Left kidney (tissue), 2 donors: ENCODE data around the gene MED25. TPM values are rescaled to one million over a fixed set of nuclear protein-coding genes. Genes with fewer than 3 reads are reported as not detected.

Experiments
- DNase-seq: peaks from one replicate; pipeline ENCODE4 v3.0.0-alpha.2; 2013
- polyA plus RNA-seq: library from polyadenylated mRNA; unstranded; fragments of 120-200 nt; gene quantifications from one replicate; pipeline ENCODE4 v1.2.1, GENCODE V29; 2013; ENCODE audit not compliant: insufficient read length

MED25 gene
- polyA plus RNA-seq, 1 donor = 71.9 TPM

DNA sequence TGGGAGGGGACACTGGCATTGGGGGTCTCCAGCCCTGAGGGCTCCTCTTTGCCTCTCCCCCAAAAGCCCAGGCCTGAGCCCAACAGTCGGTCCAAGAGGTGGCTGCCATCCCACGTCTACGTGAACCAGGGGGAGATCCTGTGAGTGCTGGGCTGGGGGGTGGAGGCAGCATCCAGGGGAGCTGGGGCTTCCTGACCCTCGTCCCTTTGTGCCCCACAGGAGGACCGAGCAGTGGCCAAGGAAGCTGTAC is 39.7 kb downstream of the MED25 start:
- no peak for DNase-seq

DNA sequence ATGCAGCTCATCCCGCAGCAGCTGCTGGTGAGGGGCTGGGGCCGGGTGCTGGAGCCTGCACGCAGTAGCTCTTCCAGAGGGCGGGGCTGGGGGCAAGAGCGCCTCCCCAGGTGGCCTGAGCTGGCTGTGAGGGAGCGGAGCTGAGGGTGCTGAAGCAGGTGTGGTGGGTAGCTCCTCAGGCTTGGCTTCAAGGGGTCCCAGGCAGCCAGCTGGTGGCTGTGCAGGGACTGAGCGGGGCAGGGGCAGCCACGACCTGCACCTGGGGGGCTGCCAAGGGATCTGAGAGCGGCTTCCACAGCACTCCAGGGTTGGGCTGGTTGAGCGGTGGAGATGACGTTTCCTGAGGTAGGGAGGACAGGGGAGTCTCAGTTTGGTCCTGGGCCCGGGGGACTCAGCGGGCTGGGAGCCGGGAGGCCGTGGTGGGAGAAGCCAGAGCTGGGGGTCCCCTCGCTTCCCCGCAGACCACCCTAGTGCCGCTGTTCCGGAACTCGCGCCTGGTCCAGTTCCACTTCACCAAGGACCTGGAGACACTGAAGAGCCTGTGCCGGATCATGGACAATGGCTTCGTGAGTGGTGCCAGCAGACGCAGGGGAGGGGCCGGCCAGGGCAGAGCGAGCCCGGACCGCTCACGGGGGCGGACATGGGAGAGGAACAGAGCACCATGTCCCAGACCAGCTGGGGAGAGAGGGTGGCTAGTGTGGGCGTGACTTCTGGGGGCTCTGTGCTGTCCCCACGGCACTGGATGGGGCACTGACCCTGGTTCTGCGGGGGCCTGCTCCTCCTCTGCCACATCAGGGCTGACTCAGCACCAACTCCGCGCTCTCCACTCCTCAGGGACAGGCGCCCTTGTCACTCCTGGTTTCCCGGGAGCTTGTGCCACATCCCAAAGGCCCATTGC is 40.2 kb downstream of the MED25 start:
- no peak for DNase-seq

DNA sequence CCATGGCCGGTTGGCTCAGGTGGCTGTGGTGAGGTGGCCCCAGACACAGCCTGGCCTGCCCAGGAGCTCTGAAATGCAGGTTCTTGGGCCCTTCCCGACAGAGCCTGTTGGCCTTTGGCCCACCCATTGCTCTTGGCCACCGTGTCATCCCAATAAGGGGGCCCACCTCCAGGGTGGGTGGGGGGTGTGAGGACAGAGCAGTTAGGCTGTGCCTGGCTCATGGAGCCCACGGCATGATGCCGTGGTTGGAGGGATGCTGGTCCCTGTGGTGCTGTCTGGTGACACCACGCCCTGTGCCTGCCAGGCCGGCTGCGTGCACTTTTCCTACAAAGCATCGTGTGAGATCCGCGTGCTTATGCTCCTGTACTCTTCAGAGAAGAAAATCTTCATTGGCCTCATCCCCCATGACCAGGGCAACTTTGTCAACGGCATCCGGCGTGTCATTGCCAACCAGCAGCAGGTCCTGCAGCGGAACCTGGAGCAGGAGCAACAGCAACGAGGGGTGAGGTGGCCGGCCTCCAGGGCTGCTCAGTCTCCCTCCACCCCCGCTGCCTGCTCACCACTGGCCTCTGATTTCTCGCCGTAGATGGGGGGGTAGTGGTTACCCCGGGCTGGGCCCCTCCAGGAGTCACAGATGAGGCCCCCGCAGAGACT is 41.7 kb downstream of the MED25 start:
- DNase-seq = no peak

DNA sequence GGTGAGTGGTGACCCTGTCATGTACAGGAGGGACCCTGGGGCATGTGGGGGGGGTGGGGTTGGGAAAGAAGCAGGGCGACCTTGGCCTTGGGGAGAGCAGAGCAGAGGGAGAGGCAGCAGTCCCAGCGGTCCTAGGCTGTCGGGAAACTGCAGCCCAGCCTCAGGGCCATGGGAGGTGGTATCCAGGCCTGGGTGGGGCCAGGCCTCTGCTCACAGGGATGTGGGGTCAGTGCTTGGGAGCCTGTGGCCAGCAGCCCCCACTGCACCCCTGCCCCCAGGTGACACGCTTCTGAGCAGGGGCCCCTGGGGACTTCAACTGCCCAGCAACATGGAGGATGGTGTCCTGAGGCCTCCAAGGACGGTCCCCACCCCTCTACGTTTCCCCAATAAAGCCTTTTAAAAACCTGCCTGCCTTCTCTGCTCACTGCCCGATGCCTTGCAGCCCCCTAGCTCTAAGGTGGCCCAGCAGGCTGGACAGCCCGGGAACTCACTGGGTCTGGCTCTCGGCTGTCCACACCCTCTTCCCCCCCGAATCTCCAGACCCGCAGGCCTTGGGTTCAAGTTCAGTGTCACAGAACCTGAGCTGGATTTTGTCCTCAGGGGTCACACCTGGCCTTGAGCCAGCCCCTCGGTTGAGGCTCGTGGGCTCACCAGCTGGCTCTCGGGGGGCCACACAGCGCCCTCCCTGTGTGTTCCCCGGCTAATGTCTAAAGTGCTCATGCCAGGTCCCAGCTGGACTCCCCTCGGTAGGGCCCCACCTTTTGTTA is 42.4 kb downstream of the MED25 start:
- DNase-seq = no peak

DNA sequence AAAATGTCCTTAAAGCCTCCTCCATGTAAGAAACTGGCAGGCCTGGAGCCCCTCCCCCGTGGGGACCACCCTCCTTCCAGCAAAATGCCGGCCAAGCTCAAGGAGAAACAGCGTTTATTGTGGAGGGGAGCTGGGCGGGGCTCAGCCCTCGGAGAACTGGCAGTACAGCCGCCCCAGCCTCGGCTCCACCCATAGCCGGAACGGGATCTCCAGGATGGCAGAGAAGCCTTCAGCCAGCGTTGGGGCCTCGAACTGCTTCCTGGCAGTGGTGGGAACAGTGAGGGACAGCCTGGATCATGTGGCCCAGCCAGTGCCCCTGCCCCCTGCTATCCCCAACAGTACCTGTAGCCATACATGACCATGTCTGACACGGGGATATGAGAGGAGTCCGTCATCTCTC is 43.0 kb downstream of the MED25 start:
- DNase-seq = no peak

DNA sequence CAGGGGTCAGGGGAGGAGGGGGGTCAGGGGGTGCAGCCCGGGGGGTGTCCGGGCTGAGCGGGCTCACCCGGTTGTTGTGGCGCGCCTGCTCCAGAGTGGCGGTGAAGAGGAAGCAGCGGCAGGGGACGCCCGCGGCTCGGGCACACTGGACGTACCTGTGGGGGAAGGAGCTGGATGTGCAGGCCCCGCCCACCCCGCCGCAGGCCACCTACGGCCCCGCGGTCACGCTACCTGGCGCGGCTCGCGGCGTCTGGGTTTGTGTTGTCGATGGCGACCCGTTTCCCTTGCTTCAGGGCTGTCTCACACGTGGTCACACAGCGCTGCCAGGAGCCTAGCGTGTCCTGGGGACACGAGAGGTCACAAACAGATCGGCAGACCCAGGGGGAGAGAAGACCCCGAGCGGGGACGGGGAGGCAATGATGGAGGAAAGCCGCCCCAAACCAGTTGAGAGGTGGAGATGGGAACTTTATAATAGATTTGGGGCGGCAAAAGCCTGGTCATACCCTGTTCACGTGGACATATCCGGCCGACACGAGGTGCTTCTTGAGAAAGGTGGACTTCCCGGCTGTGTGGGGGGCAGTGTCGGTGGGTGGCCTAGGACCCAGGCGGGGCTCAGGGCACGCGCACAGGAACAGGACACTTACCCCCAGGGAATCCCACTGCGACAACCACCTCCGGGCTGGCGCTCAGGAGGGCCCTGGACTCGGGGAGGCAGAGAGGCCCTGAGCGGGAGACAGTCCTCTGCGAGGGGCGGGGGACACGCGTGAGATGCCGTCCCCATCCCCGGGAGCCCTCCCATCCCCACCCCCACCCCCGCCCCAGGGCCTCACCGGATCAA is 43.7 kb downstream of the MED25 start:
- DNase-seq = no peak

DNA sequence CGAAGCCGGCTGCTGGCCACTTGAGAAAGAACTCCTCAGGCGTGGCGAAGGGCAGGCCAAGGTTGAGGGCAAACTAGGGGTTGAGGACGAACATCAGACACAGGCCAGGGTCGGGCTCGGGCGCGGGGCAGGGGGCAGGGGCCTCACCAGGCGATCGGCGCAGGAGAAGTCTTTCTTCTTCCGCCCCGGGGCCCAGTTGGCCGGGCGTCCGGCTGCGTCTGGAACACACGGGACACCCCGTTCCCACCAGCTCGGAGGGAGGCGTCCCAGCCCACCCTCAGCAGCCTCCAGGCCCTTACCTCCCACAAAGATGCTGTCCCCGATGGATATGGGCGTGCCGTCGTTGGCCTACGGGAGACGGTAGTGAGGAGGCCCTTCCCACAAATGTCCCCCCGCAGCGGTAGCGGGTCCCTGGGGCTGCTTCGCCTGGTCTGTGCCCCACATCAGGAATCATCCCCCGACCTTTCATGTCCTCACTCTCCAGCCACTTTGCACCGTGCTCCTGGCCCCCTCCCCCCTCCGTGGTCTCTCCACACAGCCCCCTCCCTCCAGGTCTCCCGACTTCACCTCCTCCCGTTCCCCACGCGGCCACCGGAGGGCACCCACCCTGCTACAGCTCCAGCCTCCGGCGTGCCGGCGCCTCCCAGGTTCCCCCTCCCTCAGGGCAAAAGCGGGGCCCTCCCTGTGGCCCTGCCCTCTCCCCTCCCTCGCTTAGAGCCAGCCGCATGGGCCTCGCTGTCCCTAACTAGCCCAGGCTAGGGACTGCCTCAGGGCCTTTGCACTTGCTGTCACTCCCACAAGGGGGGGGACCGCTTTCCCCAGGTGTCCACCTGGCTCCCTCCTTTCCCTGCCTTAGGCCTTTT is 44.5 kb downstream of the MED25 start:
- DNase-seq = no peak

DNA sequence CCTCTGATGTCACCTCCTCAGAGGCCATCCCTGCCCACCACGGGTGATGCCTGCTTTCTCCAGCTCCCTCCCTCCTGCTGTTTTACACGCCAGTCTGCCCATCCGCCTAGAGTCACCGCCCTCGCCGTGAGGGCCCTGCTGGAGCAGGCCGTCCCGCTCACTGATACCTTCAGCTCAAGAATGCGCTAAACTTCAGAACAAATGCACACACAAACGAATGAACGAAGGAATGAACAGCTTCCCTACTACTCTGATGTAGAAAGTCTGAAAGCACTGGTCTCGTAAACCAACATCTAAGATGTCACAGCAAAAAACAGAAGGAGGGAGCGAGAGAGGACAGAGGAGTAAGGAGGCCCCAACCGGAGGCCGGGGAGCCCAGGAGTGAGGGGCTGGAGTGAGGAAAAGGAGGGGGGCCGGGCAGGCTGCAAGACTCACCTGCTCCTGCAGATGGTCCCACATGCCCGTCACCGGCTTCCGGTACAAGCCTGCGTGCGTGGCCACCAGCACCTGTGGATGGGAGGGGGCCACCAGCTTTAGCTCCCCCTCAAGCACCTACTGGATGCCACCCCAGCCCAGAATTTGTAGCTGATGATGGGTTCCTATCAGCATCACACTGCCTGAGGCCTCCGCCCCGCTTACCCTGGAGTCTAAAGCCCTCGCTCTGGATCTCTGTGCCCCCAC is 45.3 kb downstream of the MED25 start:
- DNase-seq = no peak

DNA sequence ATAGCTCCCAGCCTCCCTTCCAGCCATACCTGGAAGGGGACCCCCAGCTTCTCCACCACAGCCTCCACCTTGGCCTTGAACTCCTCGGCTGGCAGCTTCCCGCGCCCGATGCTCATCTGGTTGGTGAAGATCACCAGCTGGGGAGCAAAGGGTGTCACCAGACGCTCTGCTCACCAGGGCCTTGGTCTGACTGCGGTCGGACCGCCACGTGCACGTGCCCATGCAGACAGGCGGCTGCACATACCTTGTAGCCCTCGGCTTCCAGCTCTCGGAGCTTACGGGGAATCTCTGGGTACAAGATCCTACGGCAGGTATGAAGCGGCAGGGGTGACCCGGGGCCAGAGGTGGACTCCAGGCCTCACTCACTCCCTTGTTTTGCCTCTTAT is 45.8 kb downstream of the MED25 start:
- no peak for DNase-seq

DNA sequence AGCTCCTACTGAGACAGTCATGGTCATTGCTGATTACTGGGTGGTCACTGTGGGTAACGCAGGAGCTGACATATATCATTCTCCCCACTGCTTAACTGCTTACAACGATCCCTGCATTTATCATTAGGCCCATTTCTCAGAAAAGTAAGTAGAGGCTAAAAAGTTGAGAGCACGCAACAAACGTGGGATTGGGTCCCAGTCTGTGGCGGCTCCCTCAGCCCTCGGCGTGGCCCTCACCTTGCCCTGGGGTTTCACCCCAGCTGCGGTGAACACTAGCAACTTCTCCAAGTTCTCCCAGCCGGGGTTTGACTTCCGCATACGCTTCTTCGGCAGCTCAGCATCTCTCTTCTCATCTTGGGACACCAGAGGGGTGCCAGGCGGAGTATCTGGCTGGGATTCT is 46.8 kb downstream of the MED25 start:
- no peak for DNase-seq

DNA sequence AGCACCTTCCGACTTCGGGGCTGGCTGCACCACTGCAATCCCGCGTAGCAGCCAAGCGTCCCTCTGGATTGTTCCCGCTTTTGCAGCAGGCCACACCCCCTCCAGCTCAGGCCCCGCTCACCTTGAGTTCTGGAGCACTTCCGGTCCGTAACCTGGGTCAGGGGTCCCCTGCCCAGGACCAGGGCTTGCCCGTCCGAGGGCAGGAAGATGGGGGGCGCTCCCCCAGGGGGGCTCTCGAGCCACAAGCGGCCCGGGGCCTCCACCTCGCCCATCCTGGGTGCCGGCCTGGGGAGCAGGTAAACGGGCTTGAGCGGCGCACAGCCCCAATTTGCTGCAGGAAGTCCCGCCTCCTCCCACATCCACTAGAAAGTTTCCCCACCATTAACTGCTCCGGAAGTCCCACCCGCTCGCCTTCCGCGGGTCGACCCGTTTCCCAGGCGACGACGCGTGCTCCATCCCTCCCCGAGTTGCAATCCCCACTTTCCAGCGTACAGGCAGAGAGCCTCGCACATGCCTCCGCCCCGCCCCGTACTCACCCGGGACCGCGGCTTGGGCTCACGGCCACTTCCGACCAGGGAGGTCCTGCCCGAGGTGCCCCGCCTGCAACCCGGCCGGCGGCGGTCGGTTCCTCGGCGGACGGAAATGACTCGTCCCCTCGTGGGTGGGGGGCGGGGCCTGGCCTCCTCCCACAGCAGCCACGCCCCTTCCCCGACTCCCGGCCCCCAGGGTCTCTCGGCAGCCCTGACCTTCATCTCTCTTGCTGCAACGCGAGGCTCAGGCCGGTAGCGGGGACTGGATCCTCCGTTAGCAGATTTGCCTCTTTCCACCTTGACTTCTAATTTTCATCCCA is 49.1 kb downstream of the MED25 start, which contains the start of gene PNKP:
TSS of gene PNKP (minus strand) at position 644 of the 850 bp plus-strand sequence. CDS start at position 272, 372 bp downstream.
- DNase-seq = peak; percentile 91

DNA sequence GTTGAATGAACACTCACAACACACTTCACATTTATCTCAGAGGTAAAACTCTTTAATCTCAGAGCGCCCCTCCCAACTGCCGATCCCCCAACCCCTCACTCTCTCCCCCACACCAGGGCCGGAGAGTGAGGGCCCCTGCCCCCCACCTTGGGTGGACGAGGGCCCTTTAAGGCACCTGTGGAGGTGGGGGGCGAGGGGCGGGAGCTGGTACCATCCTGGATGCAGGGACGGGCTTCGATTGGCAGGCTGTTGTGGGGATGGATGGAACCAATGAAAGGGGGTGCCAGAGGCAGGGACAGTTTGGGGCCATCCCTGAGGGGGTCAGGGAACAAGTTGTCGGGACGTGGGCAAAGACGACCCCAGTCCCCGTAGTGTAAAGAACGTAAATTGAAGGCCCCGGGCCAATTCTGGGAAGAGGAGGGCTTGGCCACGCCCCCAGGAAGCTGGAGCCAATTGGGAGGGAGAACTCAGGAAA is 51.0 kb downstream of the MED25 start:
- DNase-seq = no peak

DNA sequence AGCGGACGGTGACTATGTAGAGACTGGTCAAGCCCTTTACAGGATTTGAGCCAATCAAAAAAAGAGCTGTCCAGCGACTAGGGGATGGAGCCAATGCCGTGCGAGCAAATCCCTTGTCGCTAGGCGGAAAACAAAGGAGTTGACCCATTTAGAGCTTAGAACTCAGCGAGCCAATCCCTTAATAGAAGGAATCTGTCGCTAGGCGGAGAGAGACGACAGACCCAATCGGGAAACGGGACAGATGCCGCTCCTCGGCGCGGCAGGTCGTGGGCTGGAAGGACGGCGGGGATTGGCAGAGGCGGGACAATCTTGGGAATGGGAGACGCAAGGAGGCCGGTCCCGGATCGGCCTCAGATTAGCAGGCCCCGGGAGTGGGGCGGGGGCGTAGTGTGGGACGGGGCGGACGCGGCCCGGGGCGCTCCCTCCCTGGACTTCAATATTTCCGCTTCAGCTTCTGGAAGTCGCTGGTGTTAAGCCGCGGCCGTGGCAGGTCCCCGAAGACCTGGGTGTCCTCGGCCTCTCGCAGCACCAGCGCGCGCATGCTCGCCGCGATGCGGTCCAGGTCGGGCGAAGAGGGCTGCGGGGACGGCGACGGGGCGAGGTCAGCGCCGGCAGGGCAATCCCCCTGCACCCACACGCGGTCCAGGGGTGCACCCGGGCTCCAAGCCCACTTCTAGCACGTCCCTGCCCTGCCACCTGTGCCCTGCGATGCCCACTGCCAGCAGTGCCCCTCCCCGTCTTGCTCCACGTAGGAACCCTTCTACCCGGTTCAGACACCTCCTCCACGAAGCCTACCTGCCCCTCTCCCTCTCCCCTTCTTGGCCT is 51.6 kb downstream of the MED25 start:
- peak; percentile 99 for DNase-seq

DNA sequence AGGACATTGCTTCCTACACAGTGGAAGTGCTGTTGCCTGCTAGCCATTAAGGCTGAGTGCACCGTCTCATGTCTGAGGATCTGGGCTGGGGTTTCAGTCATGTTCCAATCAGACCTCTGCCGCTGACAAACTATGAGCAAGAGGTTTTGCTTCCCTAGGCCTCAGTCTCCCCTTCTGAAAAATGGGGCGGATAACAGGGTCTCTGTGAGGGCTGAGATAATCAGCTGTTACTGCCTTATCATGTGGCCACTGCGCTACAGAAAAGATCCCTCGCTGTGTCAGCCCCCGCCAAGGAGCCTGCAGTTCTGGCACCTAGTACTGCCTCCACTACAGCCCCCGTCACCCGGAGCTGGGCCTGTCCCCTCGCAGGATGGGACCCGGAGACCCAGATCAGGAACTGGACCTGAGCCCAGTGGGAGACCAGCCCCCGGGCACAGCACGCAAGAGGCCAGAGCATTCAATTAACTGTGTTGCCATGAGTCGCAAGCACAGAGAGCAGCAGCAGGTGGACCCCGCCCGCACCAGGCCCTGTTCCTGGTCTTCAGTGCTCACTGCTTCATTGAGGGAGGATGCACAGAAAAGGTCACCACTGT is 52.3 kb downstream of the MED25 start:
- DNase-seq = no peak

DNA sequence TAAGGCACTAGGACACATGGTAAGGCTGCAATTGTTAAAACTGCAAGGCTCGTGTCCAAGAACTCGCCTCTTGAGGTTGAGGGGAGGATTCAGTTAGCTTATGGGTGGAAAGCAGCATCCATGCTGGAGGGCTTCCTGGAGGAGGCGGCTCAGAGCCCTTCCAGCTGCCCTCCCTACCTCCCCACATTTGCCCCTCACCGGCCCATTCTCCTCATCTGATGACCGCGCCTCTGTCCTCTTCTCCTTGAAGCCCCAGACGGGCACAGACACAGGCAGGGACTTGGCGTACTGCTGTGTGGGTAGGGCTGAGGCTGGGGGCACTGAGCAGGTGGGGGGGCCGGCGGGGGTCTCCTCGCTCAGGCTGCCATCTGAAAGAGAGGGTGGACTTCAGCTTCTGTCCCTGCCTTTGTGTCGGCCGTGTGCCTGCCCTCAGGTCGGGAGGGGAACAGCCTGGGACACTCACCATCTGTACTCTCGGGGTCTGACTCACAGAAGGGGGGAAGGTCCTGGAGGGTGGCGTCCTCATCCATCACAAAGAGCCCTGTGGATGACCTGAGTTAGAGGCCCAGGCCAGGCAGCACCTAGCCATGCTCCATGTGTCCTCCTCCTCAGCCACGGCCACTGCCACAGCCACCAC is 53.4 kb downstream of the MED25 start:
- DNase-seq = no peak

DNA sequence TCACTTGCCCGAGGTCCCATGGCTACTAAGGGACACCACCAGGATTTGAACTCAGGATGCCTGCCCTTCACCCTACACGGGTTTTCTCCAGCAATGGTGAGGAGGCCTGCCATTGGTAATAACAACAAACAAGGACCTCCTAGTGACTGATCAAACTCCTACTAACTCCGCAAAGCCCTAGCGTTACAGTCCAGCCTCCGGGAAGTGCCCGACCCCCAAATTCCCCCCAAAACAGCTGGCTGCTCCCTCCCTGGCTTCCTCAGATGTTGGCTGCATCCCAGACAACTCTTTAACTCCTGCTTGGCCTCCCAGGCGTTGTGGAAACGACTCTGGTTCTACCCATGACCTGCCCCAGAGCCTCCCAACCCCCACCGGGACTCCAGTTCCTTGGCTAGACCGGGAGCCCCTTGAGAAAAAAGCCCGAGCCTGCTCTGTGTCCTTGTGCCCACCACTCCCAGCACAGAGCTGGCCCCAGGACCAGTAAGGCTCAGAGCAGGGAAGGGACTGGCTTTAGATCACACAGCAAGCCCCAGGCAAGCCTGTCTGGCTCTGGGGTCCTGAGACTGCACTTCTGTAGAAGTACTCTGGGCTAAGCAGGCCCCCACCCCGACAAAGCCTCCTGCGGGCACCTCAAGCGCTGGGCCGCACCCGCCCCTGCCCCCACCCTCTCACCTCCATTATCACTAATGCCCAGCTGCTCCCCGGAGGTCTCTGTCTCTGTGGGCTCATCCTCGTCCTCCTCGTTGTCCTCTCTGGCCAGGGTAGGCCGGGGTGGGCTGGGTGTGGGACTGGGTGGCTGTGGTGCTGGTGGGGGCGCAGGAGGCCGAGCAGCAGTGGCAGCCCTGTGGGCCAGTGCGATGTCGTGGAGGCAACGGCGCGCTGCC is 54.4 kb downstream of the MED25 start:
- DNase-seq = no peak

DNA sequence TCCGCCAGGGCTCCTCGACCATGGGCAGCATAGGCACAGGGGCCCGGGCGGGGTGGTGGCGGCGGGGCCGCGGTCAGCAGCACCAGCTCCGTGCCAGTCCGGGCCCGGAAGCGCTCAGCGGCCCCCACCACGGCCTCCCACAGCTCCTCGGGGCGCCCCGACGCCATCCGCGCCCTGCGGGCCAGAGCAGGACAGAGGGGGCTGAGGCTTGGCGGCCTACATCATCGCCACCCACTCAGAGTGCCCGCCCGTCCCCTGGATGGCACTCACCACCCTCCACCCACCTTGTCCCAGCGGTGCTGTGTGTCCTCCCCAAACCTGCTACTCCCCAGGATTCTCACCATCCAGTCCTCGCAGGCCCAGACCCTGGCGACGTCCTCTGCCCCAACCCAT is 55.0 kb downstream of the MED25 start:
- DNase-seq = no peak
